Measurements from ENCODE around the gene NCK2.
A peak's percentile ranks its signal among the peaks of the same experiment; 100 is the strongest.

Gene NCK2

GRCh38 chr2:105737980-105738657 lies 6.6 kb upstream of the NCK2 start:
- H3K4me2 ChIP-seq (ENCODE audit: low read depth, low read length, poor library complexity, severe bottlenecking) = peak overlapping the region; percentile 51
- no peak overlapping the region for H3K9ac ChIP-seq (ENCODE audit: low read depth, low read length, poor library complexity, severe bottlenecking)
- TF ChIP-seq EZH2phosphoT487 (IDR thresholded peaks at IDR 0.05; ENCODE audit: borderline replicate concordance) = no peak
- TF ChIP-seq, protein P1, sequence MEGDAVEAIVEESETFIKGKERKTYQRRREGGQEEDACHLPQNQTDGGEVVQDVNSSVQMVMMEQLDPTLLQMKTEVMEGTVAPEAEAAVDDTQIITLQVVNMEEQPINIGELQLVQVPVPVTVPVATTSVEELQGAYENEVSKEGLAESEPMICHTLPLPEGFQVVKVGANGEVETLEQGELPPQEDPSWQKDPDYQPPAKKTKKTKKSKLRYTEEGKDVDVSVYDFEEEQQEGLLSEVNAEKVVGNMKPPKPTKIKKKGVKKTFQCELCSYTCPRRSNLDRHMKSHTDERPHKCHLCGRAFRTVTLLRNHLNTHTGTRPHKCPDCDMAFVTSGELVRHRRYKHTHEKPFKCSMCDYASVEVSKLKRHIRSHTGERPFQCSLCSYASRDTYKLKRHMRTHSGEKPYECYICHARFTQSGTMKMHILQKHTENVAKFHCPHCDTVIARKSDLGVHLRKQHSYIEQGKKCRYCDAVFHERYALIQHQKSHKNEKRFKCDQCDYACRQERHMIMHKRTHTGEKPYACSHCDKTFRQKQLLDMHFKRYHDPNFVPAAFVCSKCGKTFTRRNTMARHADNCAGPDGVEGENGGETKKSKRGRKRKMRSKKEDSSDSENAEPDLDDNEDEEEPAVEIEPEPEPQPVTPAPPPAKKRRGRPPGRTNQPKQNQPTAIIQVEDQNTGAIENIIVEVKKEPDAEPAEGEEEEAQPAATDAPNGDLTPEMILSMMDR (conservative IDR thresholded peaks at IDR 0.05; ENCODE audit: low read length) = no peak
- H2AFZ ChIP-seq (ENCODE audit: low read length) = peak overlapping the region; percentile 72; the same call in 1 of the 2 replicates
- H3K9me2 ChIP-seq (replicated peaks; ENCODE audit: low read depth, low read length) = no peaks in the 10 kb centered on the region
- H4K20me1 ChIP-seq (ENCODE audit: insufficient read depth, low read length, poor library complexity, severe bottlenecking) = no peaks in the 10 kb centered on the region
- H3K27me3 ChIP-seq (ENCODE audit: insufficient read depth, low read length, poor library complexity, severe bottlenecking) = no peaks in the 10 kb centered on the region
- no peaks in the 10 kb centered on the region for H3K9me3 ChIP-seq (ENCODE audit: insufficient read depth, low read depth, low read length)
- no peaks in the 10 kb centered on the region for H3K79me2 ChIP-seq (ENCODE audit: insufficient read depth, low read length)
- no peaks in the 10 kb centered on the region for H3F3A ChIP-seq (ENCODE audit: low read depth)
- peaks cover 37% of the 10 kb centered on the region for H3K4me1 ChIP-seq (ENCODE audit: insufficient read depth, low read length, poor library complexity, severe bottlenecking)
- H3K36me3 ChIP-seq (ENCODE audit: insufficient read depth, low read length) = no peaks in the 10 kb centered on the region
- peak overlapping the region; percentile 34 for H3K4me3 ChIP-seq (ENCODE audit: low read length, poor library complexity, severe bottlenecking)

DNA sequence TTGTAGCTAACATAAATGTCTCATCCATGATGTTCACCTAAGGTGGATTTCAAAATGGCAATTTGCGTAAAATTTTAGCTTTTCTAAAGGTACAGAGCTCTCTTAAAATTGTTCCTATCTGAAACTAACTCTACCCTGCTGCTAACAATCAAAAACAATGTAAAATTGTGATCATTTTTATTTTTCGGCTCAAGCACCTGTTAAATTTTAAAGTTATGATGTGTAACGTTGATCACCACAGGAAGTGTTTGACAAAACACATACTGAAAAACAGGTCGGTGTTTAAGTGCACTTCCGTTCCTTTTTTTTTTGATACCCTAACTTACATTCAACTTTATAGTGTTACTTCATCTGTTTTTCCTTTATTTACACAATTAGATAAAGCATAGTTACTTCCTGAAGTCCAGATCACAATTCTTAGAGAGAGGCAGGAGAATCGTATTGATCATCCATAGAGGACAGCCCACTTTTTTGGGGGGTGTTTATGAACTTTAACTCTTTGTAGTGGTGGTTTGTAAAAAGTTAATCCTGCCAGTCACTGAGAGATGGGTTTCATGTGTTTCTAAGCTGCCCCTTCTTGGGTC lies 6.0 kb upstream of the NCK2 start:
- H3K9me3 ChIP-seq (ENCODE audit: insufficient read depth, low read depth, low read length) = no peaks in the 10 kb centered on the region
- no peak for TF ChIP-seq EZH2phosphoT487 (IDR thresholded peaks at IDR 0.05; ENCODE audit: borderline replicate concordance)
- TF ChIP-seq, protein P1 (conservative IDR thresholded peaks at IDR 0.05; ENCODE audit: low read length) = no peak
- peak overlapping the region; percentile 51 for H3K4me2 ChIP-seq (ENCODE audit: low read depth, low read length, poor library complexity, severe bottlenecking)
- no peaks in the 10 kb centered on the region for H3K27me3 ChIP-seq (ENCODE audit: insufficient read depth, low read length, poor library complexity, severe bottlenecking)
- H4K20me1 ChIP-seq (ENCODE audit: insufficient read depth, low read length, poor library complexity, severe bottlenecking) = no peaks in the 10 kb centered on the region
- no peaks in the 10 kb centered on the region for H3K9me2 ChIP-seq (replicated peaks; ENCODE audit: low read depth, low read length)
- H2AFZ ChIP-seq (ENCODE audit: low read length) = peak overlapping the region; percentile 72
- no peaks in the 10 kb centered on the region for H3F3A ChIP-seq (ENCODE audit: low read depth)
- H3K9ac ChIP-seq (ENCODE audit: low read depth, low read length, poor library complexity, severe bottlenecking) = no peak overlapping the region
- no peaks in the 10 kb centered on the region for H3K36me3 ChIP-seq (ENCODE audit: insufficient read depth, low read length)
- H3K79me2 ChIP-seq (ENCODE audit: insufficient read depth, low read length) = no peaks in the 10 kb centered on the region
- H3K4me1 ChIP-seq (ENCODE audit: insufficient read depth, low read length, poor library complexity, severe bottlenecking) = peaks cover 35% of the 10 kb centered on the region
- H3K4me3 ChIP-seq (ENCODE audit: low read length, poor library complexity, severe bottlenecking) = peak overlapping the region; percentile 34

DNA sequence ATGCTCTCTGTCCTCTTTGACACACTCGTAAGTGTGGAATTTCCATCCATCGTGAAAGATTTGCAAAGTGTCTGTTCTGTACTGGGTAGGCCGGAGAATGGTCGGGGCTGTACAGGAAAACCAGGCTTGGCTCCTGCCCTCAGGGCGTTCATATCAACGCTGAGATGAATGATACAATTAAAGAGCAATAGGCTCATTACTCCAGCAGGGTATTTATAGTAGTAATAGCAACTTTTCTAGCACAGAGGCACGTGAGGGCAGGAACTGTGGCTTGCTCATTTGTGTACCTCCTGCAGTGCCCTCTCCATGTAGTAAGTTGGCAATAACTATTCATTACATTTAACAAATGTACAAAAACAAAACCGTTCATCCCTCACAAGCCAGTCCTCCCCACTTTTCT lies 5.3 kb upstream of the NCK2 start:
- no peak overlapping the region for H3K4me2 ChIP-seq (ENCODE audit: low read depth, low read length, poor library complexity, severe bottlenecking)
- no peaks in the 10 kb centered on the region for H3K9me2 ChIP-seq (replicated peaks; ENCODE audit: low read depth, low read length)
- no peak overlapping the region for H3K9ac ChIP-seq (ENCODE audit: low read depth, low read length, poor library complexity, severe bottlenecking)
- no peaks in the 10 kb centered on the region for H4K20me1 ChIP-seq (ENCODE audit: insufficient read depth, low read length, poor library complexity, severe bottlenecking)
- no peak overlapping the region for H2AFZ ChIP-seq (ENCODE audit: low read length)
- H3F3A ChIP-seq (ENCODE audit: low read depth) = no peaks in the 10 kb centered on the region
- H3K36me3 ChIP-seq (ENCODE audit: insufficient read depth, low read length) = no peaks in the 10 kb centered on the region
- no peak for TF ChIP-seq EZH2phosphoT487 (IDR thresholded peaks at IDR 0.05; ENCODE audit: borderline replicate concordance)
- TF ChIP-seq, protein P1 (conservative IDR thresholded peaks at IDR 0.05; ENCODE audit: low read length) = no peak
- H3K4me1 ChIP-seq (ENCODE audit: insufficient read depth, low read length, poor library complexity, severe bottlenecking) = peaks cover 33% of the 10 kb centered on the region
- H3K79me2 ChIP-seq (ENCODE audit: insufficient read depth, low read length) = no peaks in the 10 kb centered on the region
- no peaks in the 10 kb centered on the region for H3K27me3 ChIP-seq (ENCODE audit: insufficient read depth, low read length, poor library complexity, severe bottlenecking)
- H3K9me3 ChIP-seq (ENCODE audit: insufficient read depth, low read depth, low read length) = no peaks in the 10 kb centered on the region
- H3K4me3 ChIP-seq (ENCODE audit: low read length, poor library complexity, severe bottlenecking) = no peak overlapping the region

All from Loucy (cell line).